HG03159 (cell line): Measurements from ENCODE around the gene TEX51.
A peak's percentile ranks its signal among the peaks of the same experiment; 100 is the strongest.

Experiments used
- ATAC-seq: cut with Tn5 transposase; IDR thresholded peaks from one replicate; pipeline ENCODE4 v1.9.1; 2021; ENCODE audit warnings: mild to moderate bottlenecking, moderate library complexity; ENCODE audit not compliant: unreplicated experiment

TEX51 gene

DNA sequence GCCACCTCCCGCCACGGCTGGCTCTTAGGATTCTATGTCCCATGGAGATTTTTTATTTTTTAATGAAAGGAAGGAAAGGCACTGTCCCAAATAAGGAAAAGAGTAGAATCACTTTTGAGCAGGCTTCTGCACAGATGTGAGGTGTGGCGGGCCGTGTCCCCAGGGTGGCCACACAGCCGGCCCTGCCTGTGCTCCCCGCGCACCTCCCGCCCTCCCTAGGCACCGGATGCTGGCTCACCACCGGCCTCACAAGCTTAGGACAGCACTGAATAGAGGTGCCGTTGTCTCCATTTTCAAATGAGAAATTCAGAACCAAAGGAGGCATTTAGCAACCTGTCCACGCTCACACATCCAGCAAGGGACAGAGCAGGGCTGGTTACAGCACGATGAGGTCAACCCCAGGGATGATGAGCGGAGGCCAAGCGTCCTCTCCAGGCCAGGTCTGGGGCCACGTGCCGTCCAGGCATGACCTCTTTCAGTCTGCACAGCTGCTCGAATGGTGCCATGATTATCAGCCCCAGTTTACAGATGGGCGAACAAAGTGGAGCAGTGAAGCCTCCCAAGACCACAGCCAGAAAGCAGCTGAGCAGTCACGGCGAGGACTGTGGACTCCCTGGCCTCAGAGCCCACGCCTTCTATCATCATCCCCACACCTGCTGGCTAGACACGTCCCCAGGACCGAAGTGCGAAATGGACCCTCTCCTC, 20.7 kb upstream of the TEX51 start:
- ATAC-seq = no peak

GRCh38 chr2:126878601-126879000, 20.1 kb upstream of the TEX51 start:
- no peak for ATAC-seq

DNA sequence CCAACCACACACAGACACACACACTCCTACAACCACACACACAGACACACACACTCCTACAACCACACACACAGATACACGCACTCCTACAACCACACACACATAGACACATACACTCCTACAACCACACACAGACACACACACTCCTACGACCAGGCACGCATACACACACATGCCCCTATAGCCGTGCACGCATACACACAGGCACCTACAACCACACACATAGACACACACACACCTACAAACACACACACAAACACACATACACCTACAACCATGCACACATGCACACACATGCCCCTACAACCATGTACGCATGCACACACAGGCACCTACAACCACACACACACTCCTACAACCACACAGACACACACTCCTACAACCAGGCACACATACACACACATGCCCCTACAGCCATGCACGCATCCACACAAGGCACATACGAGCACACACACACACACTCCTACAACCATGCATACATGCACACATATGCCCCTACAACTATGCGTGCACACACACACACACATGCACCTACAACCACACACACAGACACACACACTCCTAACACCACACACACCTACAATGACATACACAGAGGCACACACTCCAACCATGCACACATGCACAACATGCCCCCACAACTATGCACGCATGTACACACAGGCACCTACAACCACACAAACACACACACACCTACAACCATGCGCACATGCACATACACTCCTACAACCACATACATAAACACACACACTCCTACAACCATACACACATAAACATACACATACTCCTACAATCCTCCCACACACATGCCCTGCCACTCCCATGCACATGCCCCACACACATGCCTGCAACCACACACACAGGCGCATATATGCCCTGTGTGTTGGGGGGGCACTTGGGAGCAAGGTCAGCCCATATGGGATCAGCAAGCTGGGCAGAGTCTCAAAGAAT, 19.1 kb upstream of the TEX51 start:
- no peak for ATAC-seq

DNA sequence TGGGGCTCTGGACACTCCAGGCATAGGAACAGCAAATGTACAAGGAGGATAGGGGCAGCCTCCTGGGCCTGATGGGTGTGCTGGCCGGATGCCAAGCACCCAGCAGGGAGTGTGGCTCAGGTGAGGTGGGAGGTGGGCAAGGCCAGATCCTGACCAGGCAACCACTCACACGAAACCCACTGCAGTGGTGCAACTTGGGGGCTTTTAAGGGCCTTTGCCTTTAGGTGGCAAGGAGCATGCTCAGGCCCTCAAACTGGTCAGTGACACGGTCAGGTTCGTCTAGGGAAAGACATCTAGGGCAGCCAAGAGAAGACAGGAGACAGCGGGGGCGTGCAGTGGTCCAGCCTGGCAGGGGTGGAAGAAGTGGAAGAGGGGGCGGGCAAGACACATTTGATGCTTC, 18.4 kb upstream of the TEX51 start:
- ATAC-seq = no peak

GRCh38 chr2:126880817-126881216, 17.9 kb upstream of the TEX51 start:
- ATAC-seq = no peak

- no peak for ATAC-seq
Measured at GRCh38 chr2:126881591-126881990, 17.1 kb upstream of the TEX51 start.

- no peak for ATAC-seq
Measured at GRCh38 chr2:126882181-126882580, 16.5 kb upstream of the TEX51 start.

DNA sequence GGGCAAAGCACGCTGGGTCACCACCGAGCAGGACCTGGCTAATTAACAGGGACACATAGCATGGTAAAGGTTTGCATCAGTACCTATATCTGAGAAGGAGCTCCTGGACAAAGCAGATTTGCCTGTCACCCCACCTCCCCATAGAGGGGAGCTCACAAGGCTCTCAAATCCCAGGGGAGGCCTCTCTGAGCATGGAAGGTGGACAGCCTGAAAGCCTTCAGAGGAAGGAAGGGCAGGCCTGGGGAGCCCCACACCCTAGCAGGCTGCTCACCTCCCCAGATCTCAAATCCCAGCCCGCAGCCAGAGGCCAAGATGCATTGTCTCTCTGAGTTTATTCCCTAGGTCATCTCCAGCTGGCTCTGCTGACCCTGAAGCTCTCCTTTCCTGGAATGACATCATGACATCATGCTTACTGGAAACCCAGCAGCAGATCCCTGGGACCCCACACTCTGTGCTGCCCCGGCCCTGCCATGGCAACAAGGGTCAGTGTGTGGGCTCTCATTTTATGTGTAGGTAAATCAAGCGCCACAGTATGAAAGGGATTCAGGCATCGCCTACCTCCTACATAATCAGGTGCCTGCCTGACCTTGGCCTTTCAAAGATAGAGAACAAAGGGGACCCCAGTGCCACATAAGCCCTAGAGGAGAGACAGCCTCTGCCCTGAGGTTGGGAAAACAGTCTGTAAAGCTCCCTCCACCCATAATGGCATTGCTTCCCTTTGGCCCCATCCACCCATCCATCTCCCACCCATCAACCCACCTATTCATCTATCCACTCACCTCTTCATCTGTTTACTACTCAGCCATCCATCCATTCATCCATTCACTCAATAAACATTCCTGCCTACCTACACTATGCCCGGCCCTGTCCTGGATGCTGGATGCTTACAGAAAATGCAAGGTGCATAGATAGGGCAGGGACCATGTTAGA, 15.7 kb upstream of the TEX51 start:
- ATAC-seq = no peak

DNA sequence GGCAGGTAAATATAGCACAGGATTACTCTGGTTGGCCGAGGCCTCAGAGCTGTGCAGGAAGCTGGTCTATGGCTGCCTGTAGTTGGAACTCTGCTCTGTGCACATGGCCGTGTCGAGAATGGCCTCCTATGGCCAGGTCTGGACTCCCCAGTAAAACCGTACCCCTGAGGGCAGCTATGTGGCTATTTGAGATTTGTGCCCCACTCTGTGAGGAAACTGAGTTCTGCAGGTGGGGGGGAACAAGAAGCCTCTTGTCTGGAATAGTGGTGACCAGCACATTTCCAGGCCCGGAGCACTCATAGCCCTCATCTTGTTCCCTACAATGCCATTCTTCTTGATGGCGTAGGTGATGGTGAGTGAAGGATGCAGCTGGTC, 15.0 kb upstream of the TEX51 start:
- no peak for ATAC-seq

GRCh38 chr2:126884861-126885750, 13.6 kb upstream of the TEX51 start:
- ATAC-seq = no peak

- ATAC-seq = no peak
Measured at GRCh38 chr2:126885751-126886210, 12.9 kb upstream of the TEX51 start.

GRCh38 chr2:126886211-126886915, 12.3 kb upstream of the TEX51 start:
- peak; percentile 79 for ATAC-seq

DNA sequence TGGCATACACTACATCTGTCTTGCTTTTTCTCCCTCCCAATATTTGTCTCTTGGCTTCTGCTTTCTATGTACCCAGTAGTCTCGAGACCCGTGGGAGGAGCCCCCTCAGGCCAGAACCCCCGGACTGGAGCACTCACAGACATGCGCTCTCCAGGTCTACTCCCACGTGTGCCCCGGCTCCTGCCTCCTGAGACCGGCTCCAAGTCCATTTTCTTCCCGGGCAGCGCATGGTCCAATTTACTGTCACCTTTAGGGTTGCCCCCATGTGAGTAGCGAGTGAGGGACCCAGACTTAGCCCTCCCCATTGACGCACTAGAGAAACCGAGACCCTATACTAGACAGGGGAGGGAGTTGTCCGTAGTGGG, 11.8 kb upstream of the TEX51 start:
- no peak for ATAC-seq

DNA sequence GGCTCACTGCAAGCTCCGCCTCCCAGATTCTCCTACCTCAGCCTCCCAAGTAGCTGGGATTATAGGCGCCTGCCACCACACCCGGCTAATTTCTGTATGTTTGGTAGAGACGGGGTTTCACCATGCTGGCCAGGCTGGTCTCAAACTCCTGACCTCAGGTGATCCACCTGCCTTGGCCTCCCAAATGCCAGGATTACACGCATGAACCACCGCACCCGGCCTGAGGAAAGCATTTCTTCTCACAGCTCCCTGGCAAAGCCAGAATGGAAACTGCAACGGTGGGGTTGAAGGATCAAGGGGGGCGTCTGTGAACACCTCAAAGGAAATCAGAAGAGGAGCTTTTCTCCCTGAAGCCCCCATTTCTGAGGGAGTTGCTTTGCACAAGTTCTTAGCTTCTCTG, 11.2 kb upstream of the TEX51 start:
- ATAC-seq = no peak

- ATAC-seq = no peak
Measured at GRCh38 chr2:126888046-126888445, 10.6 kb upstream of the TEX51 start.

GRCh38 chr2:126889071-126889470, 9.6 kb upstream of the TEX51 start:
- no peak for ATAC-seq

GRCh38 chr2:126889496-126890135, 9.1 kb upstream of the TEX51 start:
- ATAC-seq = no peak

- no peak for ATAC-seq
Measured at GRCh38 chr2:126890136-126890510, 8.6 kb upstream of the TEX51 start.
